ENCODE measurements around the gene IFNL1.
"Not testable (repeated sequence)": the region's sequence is repeated elsewhere in the genome, so short reads cannot be mapped to it uniquely, and the experiment has no call there.

The IFNL1 gene

GRCh38 chr19:39308531-39309304, 12.5 kb downstream of the IFNL1 start:
- DNase-seq = no peak

- DNase-seq = not testable (repeated sequence)
These were observed 13.1 kb downstream of the IFNL1 start for GRCh38 chr19:39309305-39309670.

- no peak for DNase-seq
These were observed 14.5 kb downstream of the IFNL1 start for GRCh38 chr19:39310558-39311311.

- no peak for DNase-seq
These were observed 18.0 kb downstream of the IFNL1 start for GRCh38 chr19:39314016-39314728.

- DNase-seq = no peak
These were observed 19.7 kb downstream of the IFNL1 start for GRCh38 chr19:39315933-39316332.

GRCh38 chr19:39316627-39317321, 20.6 kb downstream of the IFNL1 start:
- DNase-seq = no peak

- DNase-seq = no peak
These were observed 21.3 kb downstream of the IFNL1 start for GRCh38 chr19:39317476-39317875.

- DNase-seq = no peak
These were observed 21.9 kb downstream of the IFNL1 start for GRCh38 chr19:39318071-39318470.

- DNase-seq = no peak
These were observed 22.5 kb downstream of the IFNL1 start for GRCh38 chr19:39318690-39319089.

- no peak for DNase-seq
These were observed 23.1 kb downstream of the IFNL1 start for GRCh38 chr19:39319098-39319891.

GRCh38 chr19:39319892-39320248, 23.7 kb downstream of the IFNL1 start:
- no peak for DNase-seq

- no peak for DNase-seq
These were observed 25.1 kb downstream of the IFNL1 start for GRCh38 chr19:39321117-39321831.

GRCh38 chr19:39321832-39322176, 25.6 kb downstream of the IFNL1 start:
- DNase-seq = no peak

GRCh38 chr19:39324242-39324842, 28.1 kb downstream of the IFNL1 start:
- DNase-seq = no peak

- DNase-seq = no peak
These were observed 29.8 kb downstream of the IFNL1 start for GRCh38 chr19:39325778-39326665.

GRCh38 chr19:39327363-39328045, 31.3 kb downstream of the IFNL1 start:
- no peak for DNase-seq

- peak; percentile 89 for DNase-seq
These were observed 32.0 kb downstream of the IFNL1 start for GRCh38 chr19:39328046-39328705.

- no peak for DNase-seq
These were observed 33.7 kb downstream of the IFNL1 start for GRCh38 chr19:39329948-39330347.

- DNase-seq = no peak
These were observed 36.1 kb downstream of the IFNL1 start for GRCh38 chr19:39332293-39332692.
